Measurements from ENCODE around the gene SSNA1. TPM values are rescaled to one million over a fixed set of nuclear protein-coding genes. Genes with fewer than 3 reads are reported as not detected.
A peak's percentile ranks its signal among the peaks of the same experiment; 100 is the strongest.

Gene SSNA1
- total and polyA plus RNA-seq, 8 donors: 28.1 to 154 (median 122) TPM

DNA sequence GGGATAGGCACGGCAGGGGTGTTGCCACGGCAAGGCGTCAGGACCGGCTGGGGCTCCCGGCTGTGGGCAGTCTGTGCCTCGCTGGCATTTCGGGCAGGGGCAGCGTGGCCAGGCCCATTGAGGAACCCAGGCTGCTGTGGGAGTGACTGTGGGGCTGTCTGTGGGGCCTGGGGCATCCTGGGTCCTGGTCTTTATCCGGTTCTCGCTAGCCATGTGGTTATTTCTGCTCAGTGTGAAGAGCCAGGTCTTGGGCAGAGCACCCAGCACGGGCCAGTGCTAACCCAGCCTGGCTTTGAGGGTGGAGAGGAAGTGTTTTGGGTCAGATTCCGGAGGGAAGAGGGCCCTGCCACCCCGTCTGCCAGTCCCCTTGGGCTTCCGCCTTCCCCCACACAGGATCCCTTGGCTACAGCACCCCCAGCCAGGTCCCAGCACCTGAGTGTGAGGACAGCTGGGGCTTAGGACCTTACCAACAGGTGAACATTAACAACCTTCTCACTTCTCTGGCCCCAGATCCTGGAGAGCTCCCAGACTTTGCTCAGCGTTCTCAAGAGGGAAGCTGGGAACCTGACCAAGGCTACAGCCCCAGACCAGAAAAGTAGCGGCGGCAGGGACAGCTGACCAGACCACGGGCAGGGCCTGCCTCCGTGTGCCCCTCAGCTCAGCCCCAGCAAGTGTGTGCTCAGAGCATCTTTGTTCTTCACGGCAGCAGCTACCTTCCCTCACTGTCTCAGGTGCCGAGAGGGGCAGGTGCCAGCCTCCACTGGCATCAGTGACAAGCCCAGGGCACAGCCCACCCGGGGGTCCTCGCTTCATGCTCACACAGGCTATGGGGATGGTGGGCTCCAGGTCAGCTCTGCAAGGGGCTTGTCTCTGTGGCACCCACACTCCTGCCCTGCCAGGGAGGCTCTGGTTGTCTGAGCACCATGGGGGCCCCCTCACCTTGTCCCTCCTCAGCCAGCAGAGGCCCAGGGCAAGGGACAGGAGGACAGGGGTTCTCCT, 1.1 kb downstream of the SSNA1 start:
- Histone ChIP-seq H3K27ac (peak overlapping the region; percentile 96 to 97 (median 96)), H3K4me1 (peaks cover 44 to 90% (median 84%) of the 10 kb centered on the region in 4 donors), H3K27me3 (no peaks in the 10 kb centered on the region), H3K36me3 (peaks cover 27 to 58% (median 54%) of the 10 kb centered on the region in 4 donors), H3K4me3 (peak overlapping the region; percentile 95 to 99 (median 97)), H3K9me3 (no peaks in the 10 kb centered on the region)
- DNase-seq: peak in 1 of 2 donors; percentile 51
- intact Hi-C loops (cut with DNase I; ENCODE audit: low total_unique reads): loop anchor here (10.0 kb wide), 2 partner anchors 45 to 75 kb away; partner anchors contain the start of genes DPP7 and SLC34A3
- TF ChIP-seq, protein P1, sequence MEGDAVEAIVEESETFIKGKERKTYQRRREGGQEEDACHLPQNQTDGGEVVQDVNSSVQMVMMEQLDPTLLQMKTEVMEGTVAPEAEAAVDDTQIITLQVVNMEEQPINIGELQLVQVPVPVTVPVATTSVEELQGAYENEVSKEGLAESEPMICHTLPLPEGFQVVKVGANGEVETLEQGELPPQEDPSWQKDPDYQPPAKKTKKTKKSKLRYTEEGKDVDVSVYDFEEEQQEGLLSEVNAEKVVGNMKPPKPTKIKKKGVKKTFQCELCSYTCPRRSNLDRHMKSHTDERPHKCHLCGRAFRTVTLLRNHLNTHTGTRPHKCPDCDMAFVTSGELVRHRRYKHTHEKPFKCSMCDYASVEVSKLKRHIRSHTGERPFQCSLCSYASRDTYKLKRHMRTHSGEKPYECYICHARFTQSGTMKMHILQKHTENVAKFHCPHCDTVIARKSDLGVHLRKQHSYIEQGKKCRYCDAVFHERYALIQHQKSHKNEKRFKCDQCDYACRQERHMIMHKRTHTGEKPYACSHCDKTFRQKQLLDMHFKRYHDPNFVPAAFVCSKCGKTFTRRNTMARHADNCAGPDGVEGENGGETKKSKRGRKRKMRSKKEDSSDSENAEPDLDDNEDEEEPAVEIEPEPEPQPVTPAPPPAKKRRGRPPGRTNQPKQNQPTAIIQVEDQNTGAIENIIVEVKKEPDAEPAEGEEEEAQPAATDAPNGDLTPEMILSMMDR (IDR thresholded peaks at IDR 0.05): no peak
- no peak for TF ChIP-seq EP300 (IDR thresholded peaks at IDR 0.05)
- TF ChIP-seq POLR2AphosphoS5 (IDR thresholded peaks at IDR 0.05): no peak
- TF ChIP-seq POLR2A (IDR thresholded peaks at IDR 0.05): no peak
- WGBS, 5 donors: 10 to 47% (median 19%) methylated on average over 10 to 23 of the region's 23 CpGs

DNA sequence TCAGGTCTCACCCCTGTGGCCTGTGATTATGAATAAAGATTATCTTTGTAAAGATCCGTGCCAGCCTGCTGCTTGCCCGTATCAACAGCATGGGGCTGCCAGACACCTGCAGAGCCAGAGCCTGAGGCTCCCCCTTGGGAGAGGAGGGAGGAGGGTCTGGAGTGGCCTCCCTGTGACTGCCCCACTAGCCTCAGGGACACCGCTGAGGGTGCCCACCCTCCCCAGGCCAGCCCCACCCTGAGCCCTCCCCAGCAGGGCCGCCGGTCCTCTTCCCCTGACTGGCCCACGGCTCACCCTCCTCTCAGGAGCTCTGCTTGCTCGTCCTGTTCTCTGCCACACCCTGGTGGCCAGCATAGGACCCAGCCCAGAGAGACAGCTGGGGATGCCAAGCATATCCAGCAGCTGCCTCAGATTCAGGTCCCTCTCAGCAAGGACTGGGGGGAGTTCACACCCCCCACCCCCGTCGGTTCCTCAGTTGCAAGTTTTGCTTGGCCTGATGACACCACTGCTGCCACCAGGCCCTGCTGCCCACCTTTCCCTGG, 1.9 kb downstream of the SSNA1 start:
- peaks cover 21 to 50% (median 46%) of the 10 kb centered on the region in 4 donors for H3K36me3 ChIP-seq
- 29 to 58% (median 46%) methylated on average over 4 to 9 of the region's 9 CpGs for WGBS, 5 donors
- intact Hi-C loops (cut with DNase I; ENCODE audit: low total_unique reads): no loop called here
- peak in 1 of 2 donors; percentile 53 for DNase-seq
- peak overlapping the region; percentile 96 to 97 (median 96) for H3K27ac ChIP-seq
- H3K27me3 ChIP-seq: no peaks in the 10 kb centered on the region
- H3K9me3 ChIP-seq: no peaks in the 10 kb centered on the region
- peaks cover 49 to 90% (median 87%) of the 10 kb centered on the region in 4 donors for H3K4me1 ChIP-seq
- no peak for TF ChIP-seq POLR2A (IDR thresholded peaks at IDR 0.05)
- peak overlapping the region in 3 of 4 donors; percentile 96 to 99 (median 98) for H3K4me3 ChIP-seq

DNA sequence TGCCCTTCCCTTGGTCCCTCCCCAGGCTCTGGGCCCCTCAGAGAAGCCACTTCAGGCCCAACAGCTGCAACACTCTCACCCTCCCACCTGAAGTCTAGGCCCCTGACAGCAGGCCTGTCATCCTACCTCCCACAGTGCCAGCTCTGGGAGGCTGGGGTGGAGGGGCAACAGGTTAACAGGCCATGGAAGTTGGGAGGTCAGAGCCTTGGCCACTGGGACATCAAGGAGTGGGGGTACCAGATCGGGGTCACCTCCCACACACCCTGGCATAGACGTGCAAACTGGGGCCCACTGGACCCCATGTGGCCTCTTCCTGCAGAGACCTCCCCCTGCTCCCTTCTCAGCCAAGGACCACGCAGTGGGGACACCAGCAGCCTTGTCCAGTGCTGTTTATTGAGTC, 2.8 kb downstream of the SSNA1 start:
- Histone ChIP-seq H3K27ac (peak overlapping the region in 4 of 5 donors; percentile 86 to 97 (median 96)), H3K9me3 (no peaks in the 10 kb centered on the region), H3K4me1 (peaks cover 49 to 90% (median 87%) of the 10 kb centered on the region in 4 donors), H3K27me3 (no peaks in the 10 kb centered on the region), H3K36me3 (peaks cover 15 to 42% (median 38%) of the 10 kb centered on the region in 4 donors), H3K4me3 (peak overlapping the region in 1 of 4 donors; percentile 99)
- 53 to 82% (median 71%) methylated on average over 3 of the region's 3 CpGs for WGBS, 5 donors
- no peak for DNase-seq
- TF ChIP-seq EP300 (IDR thresholded peaks at IDR 0.05) (no peak), POLR2AphosphoS5 (IDR thresholded peaks at IDR 0.05) (no peak), POLR2A (IDR thresholded peaks at IDR 0.05) (no peak)
- TF ChIP-seq, protein P1 (IDR thresholded peaks at IDR 0.05): no peak
- intact Hi-C loops (cut with DNase I; ENCODE audit: low total_unique reads): no loop called here

GRCh38 chr9:137191691-137192447, 3.4 kb downstream of the SSNA1 start:
- intact Hi-C loops (cut with DNase I; ENCODE audit: low total_unique reads): no loop called here
- peaks cover 47 to 90% (median 87%) of the 10 kb centered on the region in 4 donors for H3K4me1 ChIP-seq

More at GRCh38 chr9:137191691-137192447, 3.4 kb downstream of the SSNA1 start:
- Histone ChIP-seq H3K9me3 (no peaks in the 10 kb centered on the region), H3K4me3 (peak overlapping the region in 1 of 4 donors; percentile 99), H3K36me3 (peaks cover 15 to 36% (median 33%) of the 10 kb centered on the region in 4 donors), H3K27ac (peak overlapping the region; percentile 9 to 97 (median 39)), H3K27me3 (no peaks in the 10 kb centered on the region)
- WGBS, 5 donors: 56 to 81% (median 64%) methylated on average over 17 to 22 of the region's 22 CpGs
- DNase-seq: peak in 1 of 2 donors; percentile 59
- TF ChIP-seq POLR2A (IDR thresholded peaks at IDR 0.05) (no peak), POLR2AphosphoS5 (IDR thresholded peaks at IDR 0.05) (no peak), EP300 (IDR thresholded peaks at IDR 0.05) (no peak)
- TF ChIP-seq, protein P1 (IDR thresholded peaks at IDR 0.05): no peak
